Ishikawa (cell line): Measurements from ENCODE around the gene CORIN.

Experiments
- CEBPB ChIP-seq: IDR thresholded peaks from 2 replicates; pipeline ENCODE4 v1.6.1; 2012
- CREB1 ChIP-seq: IDR thresholded peaks from 2 replicates; pipeline ENCODE4 v1.6.1; 2012; ENCODE audit warnings: low read depth
- EGR1 ChIP-seq: IDR thresholded peaks from 2 replicates; pipeline ENCODE4 v1.6.1; 2012
- EP300 ChIP-seq: IDR thresholded peaks from 2 replicates; pipeline ENCODE4 v1.6.1; 2012; ENCODE audit warnings: borderline replicate concordance
- FOXM1 ChIP-seq: IDR thresholded peaks from 2 replicates; pipeline ENCODE4 v1.6.1; 2012; ENCODE audit warnings: low read depth, borderline replicate concordance
- NFIC ChIP-seq: IDR thresholded peaks from 2 replicates; pipeline ENCODE4 v1.6.1; 2012
- RAD21 ChIP-seq: IDR thresholded peaks from 2 replicates; pipeline ENCODE4 v1.6.1; 2012; ENCODE audit warnings: low read depth
- TAF1 ChIP-seq: IDR thresholded peaks from 2 replicates; pipeline ENCODE4 v1.6.1; 2012; ENCODE audit warnings: low read depth, mild to moderate bottlenecking
- TCF12 ChIP-seq: IDR thresholded peaks from 2 replicates; pipeline ENCODE4 v1.6.1; 2012; ENCODE audit warnings: low read depth
- TEAD4 ChIP-seq: IDR thresholded peaks from 2 replicates; pipeline ENCODE4 v1.6.1; 2012
- YY1 ChIP-seq: IDR thresholded peaks from 2 replicates; pipeline ENCODE4 v1.6.1; 2012; ENCODE audit warnings: low read depth
- ZBTB7A ChIP-seq: IDR thresholded peaks from 2 replicates; pipeline ENCODE4 v1.6.1; 2012; ENCODE audit warnings: low read depth
- TF ChIP-seq, protein P1 (sequence below): IDR thresholded peaks from 2 replicates; pipeline ENCODE4 v1.6.1; 2012; ENCODE audit warnings: low read depth, mild to moderate bottlenecking
- TF ChIP-seq, protein P2 (sequence below): IDR thresholded peaks from 2 replicates; pipeline ENCODE4 v1.6.1; 2012
- TF ChIP-seq, protein P3 (sequence below): IDR thresholded peaks from 2 replicates; pipeline ENCODE4 v1.6.1; 2012

CORIN gene

DNA sequence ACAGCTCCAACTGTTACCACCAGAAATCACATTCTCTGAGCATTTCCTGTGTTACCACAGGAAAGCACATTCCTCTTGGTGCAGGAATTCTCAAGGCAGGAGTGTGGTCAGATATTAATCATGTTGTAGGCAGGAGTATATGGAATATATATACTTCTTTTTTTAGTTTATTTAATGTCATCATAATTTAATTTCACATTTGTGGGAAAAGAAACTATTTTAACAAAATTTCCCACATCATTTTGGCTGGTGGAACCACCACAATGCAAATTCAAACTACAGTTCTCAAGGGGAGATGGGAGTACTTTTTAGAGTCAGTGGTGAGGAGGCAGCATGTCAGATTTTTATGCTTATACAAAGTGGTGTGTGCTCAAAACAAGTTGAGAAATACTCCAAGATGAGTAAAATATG is 213.8 kb downstream of the CORIN start:
- TF ChIP-seq EP300, result no peak
- TF ChIP-seq, protein P1, sequence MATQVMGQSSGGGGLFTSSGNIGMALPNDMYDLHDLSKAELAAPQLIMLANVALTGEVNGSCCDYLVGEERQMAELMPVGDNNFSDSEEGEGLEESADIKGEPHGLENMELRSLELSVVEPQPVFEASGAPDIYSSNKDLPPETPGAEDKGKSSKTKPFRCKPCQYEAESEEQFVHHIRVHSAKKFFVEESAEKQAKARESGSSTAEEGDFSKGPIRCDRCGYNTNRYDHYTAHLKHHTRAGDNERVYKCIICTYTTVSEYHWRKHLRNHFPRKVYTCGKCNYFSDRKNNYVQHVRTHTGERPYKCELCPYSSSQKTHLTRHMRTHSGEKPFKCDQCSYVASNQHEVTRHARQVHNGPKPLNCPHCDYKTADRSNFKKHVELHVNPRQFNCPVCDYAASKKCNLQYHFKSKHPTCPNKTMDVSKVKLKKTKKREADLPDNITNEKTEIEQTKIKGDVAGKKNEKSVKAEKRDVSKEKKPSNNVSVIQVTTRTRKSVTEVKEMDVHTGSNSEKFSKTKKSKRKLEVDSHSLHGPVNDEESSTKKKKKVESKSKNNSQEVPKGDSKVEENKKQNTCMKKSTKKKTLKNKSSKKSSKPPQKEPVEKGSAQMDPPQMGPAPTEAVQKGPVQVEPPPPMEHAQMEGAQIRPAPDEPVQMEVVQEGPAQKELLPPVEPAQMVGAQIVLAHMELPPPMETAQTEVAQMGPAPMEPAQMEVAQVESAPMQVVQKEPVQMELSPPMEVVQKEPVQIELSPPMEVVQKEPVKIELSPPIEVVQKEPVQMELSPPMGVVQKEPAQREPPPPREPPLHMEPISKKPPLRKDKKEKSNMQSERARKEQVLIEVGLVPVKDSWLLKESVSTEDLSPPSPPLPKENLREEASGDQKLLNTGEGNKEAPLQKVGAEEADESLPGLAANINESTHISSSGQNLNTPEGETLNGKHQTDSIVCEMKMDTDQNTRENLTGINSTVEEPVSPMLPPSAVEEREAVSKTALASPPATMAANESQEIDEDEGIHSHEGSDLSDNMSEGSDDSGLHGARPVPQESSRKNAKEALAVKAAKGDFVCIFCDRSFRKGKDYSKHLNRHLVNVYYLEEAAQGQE, result no peak
- no peak for TF ChIP-seq TAF1
- TF ChIP-seq NFIC, result no peak
- TF ChIP-seq, protein P2, sequence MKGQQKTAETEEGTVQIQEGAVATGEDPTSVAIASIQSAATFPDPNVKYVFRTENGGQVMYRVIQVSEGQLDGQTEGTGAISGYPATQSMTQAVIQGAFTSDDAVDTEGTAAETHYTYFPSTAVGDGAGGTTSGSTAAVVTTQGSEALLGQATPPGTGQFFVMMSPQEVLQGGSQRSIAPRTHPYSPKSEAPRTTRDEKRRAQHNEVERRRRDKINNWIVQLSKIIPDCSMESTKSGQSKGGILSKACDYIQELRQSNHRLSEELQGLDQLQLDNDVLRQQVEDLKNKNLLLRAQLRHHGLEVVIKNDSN, result no peak
- no peak for TF ChIP-seq EGR1
- TF ChIP-seq, protein P3, sequence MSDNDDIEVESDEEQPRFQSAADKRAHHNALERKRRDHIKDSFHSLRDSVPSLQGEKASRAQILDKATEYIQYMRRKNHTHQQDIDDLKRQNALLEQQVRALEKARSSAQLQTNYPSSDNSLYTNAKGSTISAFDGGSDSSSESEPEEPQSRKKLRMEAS, result no peak
- no peak for TF ChIP-seq ZBTB7A
- no peak for TF ChIP-seq TEAD4
- TF ChIP-seq FOXM1, result no peak
- TF ChIP-seq CEBPB, result no peak
- TF ChIP-seq YY1, result no peak
- TF ChIP-seq CREB1, result no peak
- TF ChIP-seq TCF12, result no peak
- no peak for TF ChIP-seq RAD21

DNA sequence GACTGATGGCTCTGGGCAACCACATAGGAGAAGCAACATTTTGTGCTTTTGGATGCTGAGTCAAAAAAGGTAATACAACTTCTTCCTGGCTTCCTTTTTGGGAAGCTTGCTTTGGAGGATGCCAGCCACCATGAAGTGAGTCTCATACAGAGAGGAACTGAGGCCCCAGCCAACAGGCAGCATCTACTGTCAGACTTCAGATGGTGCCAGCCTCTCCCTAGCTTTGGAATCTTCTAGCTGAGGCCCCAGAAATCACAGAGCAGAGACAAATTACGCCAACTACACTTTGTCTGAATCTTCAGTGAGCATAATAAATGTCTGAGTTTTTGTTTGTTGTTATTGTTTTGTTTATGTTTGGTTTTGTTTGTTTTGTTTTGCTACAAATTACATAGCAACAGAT is 216.7 kb downstream of the CORIN start:
- no peak for TF ChIP-seq YY1
- TF ChIP-seq CEBPB, result no peak
- TF ChIP-seq, protein P2, result no peak
- TF ChIP-seq ZBTB7A, result no peak
- TF ChIP-seq EGR1, result no peak
- TF ChIP-seq, protein P3, result no peak
- TF ChIP-seq, protein P1, result no peak

DNA sequence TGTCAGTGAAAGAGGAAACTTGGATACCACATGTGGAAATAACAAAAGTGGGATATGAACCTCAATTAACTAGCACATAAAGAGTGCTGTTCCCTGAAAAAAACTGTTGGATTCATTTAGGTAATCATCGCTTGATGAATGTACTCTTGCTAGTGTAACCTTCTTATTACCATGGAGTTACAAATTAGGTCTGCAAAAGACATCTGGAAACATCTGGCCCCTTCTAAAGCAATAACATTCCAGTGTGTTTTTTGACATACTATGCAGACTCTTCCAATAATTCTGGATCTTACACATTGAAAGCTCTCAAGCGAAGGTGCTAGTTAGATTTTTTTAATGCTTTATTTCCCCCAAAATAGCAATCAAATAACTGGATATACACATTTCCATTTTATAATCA is 218.2 kb downstream of the CORIN start:
- no peak for TF ChIP-seq YY1
- TF ChIP-seq EGR1, result no peak
- no peak for TF ChIP-seq FOXM1
- no peak for TF ChIP-seq EP300
- TF ChIP-seq, protein P1, result no peak
- TF ChIP-seq TCF12, result no peak
- no peak for TF ChIP-seq RAD21
- no peak for TF ChIP-seq TAF1
- no peak for TF ChIP-seq CEBPB
- no peak for TF ChIP-seq NFIC
- TF ChIP-seq CREB1, result no peak
- TF ChIP-seq, protein P2, result no peak

DNA sequence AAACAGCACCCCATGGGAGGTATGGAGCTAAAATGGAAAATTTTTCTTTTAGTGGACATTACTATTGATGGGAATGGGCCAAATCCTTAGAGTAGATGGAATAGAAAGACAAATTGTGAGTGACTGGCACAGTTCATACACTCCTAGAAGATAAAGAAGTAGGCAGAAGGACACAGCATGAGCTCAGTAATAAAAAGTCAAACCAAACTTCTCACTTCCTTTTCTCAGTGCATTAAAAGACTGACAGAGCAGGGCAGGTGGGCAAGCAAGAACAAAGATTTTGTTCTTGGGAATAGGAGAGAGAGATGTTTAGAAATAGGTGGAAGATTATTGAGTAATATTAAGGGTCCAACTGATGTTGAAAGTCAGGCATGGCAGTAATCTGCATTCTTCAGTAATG is 220.3 kb downstream of the CORIN start:
- TF ChIP-seq NFIC (no peak), CEBPB (no peak), EP300 (no peak), TEAD4 (no peak), ZBTB7A (no peak), FOXM1 (no peak), YY1 (no peak), RAD21 (no peak), CREB1 (no peak), TAF1 (no peak), EGR1 (no peak)
- TF ChIP-seq, protein P2, result no peak
- TF ChIP-seq, protein P1, result no peak
- TF ChIP-seq, protein P3, result no peak
